Hypothalamus (tissue), 51 donors: ENCODE results near the gene GLTPD2.

Experiments used
- DNase-seq, 51 donors: peaks; one replicate each; lab custom pipeline; 2025; lab: John Stamatoyannopoulos, UW

The GLTPD2 gene

GRCh38 chr17:4838309-4838785 lies 49.6 kb downstream of the GLTPD2 start:
- no peak for DNase-seq

GRCh38 chr17:4839221-4839620 lies 50.5 kb downstream of the GLTPD2 start:
- DNase-seq, result no peak
